NCI-H2227 treated with DMSO at 0.1 percent for 48 hours (cell line): Measurements from ENCODE around the gene OR13J1.

Source experiments
- DNase-seq: peaks from one replicate; lab custom pipeline; 2025; lab: John Stamatoyannopoulos, UW

Gene OR13J1

DNA sequence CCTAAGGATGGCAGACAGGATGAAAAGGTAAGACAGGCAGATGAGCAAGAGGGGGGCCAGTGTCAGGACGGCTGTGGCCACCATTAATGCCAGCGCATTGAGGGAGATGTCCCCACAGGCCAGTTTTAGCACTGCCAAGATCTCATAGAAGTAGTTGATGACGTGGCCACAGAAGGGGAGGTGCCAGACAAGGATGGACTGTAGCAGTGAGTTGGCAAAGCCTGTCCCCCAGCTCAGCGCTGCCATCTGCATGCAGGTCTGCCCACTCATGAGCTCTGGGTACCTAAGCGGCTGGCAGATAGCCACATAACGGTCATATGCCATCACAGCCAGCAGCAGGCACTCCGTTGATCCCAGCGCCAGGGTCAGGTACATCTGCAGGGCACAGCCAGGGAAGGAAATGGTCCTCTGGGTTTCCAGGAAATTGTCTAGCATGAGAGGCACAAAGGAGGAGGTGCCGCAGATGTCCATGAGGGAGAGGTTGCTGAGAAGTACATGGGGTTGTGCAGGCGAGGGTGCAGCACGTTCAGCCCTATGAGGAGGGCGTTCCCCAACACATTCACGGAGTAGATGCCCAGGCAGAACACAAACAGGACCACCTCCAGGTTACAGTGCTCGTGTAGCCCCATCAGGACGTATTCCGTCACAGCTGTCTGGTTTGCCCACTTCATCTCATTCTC is 10.8 kb downstream of the OR13J1 start:
- no peak for DNase-seq

DNA sequence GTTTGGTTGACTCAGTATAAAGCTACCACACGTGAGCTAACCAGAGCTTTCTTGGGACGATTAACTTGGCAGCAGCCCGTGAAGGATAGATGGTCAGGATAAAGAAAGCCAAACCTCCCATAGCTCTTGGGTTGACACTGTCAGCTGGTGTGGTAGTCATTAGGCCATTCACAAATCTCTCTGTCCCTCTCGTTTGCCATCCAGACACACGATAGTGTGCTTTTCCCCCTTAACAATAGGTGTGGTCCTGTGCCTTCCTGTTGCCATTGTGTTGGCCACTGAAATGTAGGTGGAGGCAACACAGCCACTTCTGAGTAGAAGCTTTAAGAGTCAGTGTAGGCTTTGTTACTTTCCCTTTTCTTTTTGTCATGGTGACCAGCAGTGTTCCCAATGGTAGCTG is 11.7 kb downstream of the OR13J1 start:
- no peak for DNase-seq

DNA sequence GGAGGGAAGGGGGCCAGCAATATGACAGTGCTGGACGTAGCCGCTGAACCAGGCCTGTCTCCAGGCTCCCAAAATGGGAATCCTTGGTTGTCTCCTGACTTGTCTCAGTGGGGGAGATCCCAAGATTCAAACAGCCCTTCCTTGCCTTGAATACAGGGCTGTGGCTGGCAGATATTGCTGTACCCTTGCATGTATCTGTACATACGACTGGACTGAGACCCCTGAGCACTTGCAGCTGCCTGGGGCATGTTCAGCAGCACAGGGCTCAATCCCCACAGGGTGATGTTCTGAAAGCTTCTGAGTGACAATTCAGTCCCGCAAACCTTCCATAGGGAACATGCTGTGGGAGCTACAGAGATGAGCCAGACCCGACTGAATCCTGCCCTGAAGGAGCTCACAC is 13.3 kb downstream of the OR13J1 start:
- no peak for DNase-seq

DNA sequence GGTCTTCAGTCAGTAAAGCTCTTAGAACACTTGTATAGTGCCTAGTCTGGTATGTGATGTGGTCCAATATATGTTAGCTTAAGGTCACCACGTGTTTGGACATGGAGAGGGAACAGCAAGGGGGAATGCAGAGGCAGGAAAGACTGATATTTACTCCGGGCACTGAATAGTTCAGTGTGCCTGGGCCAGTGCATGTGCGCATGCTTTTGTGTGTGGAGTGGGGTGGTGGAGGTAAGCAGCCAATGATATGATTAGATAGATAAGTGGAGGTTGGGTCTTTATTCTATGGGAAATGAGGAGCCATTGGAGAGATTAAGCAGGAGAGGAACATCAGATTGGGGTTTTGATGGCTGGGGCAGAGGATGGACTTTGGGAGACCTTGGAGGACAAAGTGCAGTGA is 14.0 kb downstream of the OR13J1 start:
- no peak for DNase-seq

DNA sequence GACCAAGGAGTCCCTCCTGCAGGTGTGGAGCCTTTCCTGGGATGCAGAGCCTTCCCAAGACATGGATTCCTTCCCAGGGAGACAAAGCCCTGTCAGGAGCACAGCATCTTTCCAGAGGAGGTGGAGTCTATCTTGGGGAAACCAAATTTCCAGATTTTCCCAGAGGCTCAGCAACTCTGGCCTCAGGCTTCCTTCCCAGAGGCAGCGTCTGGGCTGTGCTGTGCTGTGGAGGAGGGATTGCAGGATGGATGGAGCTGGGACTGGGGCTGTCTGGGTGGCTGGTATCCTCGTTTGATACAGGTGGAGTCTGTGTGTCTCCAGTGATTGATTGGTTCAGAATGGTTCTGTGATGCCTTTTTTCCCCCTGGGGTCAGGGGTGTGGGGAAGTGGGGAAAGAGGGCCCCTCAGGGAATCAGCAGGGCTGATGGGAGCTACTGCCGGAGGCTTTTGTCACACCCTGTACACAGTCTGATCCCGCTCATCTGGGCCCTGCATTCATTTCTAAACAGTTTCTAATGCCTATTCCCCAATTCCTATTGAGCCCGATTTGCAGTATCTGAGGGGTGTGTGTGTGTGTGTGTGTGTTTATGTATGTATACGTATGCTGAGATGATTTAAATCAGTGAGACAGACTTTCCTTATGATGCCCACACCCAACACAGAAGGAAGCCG is 16.0 kb downstream of the OR13J1 start:
- no peak for DNase-seq

DNA sequence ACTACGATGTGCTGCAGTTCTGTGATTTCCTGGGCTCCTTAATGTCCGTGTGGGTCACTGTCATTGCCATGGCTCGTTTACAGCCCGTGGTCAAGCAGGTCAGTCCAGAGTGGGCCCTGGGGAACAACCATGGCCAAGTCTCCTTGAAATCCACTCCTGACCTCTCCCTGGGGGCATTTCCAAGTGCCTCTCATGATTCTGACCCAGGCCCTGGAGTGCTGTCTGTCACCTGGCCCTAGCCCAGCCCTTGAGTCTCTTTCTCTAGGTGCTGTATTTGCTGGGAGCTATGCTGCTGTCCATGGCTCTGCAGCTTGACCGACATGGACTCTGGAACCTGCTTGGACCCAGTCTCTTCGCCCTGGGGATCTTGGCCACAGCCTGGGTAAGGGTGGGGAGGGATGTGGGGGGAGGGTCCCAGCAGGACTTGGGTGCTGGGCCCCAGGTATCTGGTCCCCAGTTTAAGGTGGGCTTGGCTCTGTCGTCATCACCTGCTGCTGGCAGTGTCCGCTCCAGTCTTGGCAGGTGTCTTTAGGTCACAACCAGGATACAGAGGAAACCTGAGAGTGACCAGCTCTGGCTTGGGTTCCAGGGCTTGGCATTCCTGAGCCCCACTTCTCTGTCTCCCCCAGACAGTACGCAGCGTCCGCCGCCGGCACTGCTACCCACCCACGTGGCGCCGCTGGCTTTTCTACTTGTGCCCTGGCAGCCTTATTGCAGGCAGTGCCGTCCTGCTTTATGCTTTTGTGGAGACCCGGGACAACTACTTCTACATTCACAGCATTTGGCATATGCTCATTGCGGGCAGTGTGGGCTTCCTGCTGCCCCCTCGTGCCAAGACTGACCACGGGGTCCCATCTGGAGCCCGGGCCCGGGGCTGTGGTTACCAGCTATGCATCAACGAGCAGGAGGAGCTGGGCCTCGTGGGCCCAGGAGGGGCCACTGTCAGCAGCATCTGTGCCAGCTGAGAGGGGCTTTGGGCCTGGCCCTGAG is 17.0 kb downstream of the OR13J1 start:
- no peak for DNase-seq

DNA sequence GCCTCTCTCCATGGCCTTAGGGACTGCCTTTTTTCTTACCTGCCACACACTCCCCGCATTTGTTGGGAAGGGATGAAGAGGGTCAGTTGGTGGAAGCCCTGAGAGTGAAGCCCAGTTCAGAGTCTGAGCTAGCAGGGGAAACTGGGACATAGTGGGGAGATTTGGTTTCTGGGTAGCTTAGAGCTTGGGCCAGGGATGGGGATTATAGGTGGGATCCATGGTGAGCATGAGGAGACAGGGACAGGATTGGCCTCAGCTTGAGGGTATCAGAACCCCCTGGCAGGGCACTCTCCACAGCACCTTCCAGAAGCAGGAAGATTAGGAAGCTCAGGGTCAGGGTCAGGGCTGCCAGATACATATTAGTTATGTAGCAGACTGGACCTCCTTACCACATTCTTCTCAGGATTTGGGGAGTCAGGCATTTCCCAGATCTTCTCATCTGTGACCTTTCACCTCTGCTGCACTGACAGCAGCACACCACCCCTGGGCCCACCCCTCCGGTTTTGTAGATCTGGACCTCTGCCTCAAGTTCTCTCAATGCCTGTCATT is 17.9 kb downstream of the OR13J1 start:
- no peak for DNase-seq

DNA sequence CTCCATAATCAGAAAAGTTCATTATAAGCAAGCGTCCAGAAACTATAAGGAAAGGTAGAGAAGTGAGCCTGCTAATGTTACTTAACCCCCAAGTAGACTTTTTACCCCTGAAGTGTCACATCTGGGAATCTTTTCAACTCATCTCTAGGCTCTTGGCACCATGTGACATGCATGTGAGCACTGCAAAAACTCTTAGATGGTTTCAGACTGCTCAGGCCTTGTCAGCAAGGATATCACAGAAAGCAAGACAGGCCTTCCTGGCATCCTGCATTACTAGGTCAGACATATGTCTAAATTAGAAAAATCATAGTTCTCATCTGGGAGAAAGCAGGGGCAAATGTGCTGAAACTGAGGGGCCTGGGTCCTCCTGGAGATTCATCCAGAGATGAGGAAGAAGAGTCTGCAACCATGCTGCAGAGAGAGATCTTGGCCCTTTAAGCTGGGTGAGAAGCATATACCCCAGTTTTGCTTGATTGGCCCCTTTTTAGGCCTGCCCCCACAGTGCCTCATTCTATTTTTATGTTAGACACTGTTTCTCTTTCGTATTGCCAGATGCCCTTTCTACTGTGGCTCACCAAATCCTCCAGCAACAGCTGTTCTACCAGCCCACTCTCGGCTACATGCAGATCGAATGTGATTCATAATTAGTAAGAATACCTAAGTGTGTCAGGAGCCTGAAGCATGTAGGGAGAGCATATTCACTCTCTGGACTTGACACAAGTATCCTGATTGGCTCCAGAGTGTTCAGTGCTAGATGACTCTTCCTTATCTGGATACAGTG is 22.2 kb downstream of the OR13J1 start:
- no peak for DNase-seq

DNA sequence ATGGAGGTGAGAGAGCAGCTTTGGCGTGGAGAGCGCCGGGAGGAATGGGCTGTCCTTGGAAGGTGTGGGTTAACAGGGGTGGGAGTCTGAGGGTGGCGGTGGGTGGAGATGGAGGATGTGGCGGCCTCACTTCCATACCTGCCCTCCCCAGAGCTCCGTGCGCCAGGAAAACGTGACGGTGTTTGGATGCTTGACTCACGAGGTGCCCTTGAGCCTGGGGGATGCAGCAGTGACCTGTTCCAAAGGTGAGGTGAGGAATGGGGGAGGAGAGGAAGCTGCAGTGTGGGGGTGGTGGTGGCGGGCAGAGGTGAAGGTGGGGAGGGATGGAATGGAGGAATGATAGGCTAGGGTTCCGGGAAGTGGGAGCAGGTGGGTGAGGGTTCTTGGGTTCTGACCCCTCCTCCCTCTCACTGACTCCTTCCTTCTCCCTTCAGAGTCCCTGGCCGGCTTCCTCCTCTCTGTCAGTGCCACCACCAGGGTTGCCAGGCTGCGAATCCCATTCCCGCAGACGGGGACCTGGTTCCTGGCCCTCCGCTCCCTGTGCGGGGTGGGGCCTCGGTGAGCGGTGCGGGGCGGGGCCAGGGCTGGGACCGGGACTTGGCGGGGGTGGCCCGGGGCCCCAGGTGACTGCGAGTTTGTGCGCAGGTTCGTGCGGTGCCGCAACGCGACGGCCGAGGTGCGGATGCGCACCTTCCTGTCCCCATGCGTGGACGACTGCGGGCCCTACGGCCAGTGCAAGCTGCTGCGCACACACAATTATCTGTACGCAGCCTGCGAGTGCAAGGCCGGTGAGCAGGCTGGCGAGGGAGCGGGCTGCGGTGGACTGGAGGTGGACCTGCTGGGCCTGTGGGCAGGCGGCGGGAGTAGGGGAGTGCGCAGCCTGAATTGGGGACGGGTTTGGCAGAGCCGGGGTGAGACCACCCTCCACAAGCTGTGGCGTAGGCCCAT is 24.1 kb downstream of the OR13J1 start:
- no peak for DNase-seq

DNA sequence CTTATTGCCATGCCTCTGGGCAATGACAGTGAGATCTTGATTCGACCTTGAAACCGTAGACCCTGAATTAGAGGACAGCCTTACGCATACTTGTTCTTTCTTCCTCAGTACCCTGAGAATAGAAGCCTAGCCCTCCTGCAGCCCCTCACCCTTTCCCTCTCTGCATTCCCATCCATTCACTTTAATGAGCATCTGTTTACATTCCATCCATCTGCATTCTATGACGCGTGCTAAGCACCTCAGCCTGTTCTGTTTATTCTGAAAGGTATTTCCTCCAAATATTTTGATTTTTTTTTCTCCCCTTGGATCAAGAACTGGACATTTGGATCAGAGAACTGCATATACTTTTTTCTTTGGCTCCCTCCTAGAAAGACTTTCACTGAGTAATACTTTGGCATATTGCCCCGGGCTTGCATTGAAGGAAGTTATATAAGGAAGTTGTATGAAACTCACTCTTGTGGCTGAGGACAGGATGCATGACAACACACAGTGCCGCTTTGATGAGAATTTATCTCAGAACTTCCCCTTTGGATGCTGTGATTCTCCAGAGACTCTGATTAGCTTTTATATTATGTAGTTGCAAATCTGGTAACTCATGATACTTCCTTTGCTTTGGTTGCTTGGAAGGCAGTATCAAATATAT is 25.5 kb downstream of the OR13J1 start:
- DNase-seq, result no peak

DNA sequence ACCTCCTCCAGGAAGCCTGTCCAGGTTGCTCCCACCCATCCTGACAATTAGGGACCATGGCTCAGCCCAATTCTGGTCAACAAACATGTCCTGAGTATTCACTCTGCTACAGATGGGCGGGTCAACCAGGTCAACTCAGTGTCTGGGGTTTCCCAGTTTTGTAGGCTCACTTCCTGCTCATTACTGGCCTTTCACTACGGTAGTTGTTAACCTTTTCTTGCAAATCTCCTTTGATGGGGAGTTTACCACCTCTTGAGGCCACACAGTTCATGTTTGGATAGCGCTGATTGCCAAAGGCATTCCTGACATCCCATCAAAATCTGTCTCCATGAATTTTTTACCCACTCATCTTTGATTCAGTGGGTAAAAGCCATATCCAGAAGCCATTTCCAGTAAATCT is 27.4 kb downstream of the OR13J1 start:
- no peak for DNase-seq

DNA sequence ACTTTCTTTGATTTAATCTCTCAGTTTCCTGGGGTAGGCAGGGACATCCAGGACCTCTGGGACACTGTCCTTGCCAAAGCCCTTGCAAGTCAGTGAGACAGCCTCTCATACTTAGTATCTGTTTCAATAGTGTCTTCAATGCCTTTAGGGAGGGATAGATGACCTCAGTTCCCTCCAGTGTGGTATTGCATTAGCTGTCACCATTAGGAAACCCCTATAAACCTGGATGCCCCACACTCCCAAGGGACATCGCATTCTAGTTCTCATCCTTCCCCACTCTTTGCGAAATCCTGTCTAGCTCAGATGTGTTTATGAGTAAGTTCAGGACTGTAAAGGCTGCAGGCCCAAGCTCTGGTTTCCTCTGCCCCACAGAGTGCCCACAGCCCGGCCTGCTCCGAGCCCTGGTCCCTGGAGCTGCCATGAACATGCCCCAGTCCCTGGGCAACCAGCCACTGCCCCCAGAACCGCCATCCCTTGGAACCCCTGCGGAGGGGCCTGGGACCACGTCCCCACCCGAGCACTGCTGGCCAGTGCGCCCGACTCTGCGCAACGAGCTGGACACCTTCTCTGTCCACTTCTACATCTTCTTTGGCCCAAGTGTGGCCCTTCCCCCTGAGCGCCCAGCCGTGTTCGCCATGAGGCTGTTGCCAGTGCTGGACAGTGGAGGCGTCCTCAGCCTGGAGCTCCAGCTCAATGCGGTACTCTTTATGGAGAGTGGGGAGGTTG is 28.0 kb downstream of the OR13J1 start:
- DNase-seq, result no peak

DNA sequence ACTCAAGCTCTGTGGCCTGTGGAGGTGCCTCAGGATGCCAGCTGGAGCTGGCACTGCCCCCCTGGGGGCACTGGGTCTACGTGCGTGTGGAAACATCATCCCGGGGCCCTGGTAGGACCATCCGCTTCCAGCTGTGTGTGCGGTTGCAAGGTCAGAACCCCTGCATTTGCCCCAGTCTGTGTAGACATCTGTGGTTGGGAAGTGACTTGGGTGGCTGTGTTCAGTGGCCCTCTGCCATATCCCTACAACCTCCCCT is 28.6 kb downstream of the OR13J1 start:
- no peak for DNase-seq

DNA sequence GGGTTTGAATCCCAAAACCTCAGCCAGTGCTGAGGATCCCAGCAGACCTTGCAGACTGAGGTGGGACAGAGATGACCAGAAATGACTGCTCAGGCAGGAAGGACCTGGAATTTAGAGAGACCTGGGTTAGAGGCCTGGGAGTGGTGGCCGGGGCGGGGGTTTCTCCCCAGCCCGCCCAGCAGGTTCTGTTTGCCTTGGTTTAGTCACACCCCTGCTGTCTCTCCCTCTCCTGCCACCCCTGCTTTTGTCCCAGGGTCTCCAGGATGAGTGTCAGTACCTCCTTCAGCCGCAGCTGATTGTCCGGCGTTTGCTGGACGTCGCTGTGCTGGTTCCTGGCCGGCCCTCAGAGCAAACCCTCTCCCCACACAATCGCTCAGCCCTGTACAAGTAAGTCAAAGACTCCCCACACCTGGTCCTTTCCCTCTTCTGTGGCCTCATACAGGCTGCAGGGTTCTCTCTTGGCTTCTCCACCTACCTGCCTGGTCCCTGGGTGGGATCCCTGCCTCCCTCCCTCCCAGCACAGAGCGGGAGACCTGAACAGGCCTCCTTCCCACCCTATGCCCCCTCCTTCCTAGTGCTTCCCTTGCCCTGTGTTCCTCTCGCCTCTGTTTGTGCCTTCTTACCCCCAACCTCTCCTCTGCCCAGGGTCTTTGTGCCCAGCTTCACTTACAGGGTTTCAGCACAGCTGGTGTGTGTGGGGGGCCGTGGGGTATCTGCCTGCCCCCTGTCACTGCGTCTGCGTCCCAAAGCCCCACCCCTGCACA is 29.1 kb downstream of the OR13J1 start:
- DNase-seq, result no peak

DNA sequence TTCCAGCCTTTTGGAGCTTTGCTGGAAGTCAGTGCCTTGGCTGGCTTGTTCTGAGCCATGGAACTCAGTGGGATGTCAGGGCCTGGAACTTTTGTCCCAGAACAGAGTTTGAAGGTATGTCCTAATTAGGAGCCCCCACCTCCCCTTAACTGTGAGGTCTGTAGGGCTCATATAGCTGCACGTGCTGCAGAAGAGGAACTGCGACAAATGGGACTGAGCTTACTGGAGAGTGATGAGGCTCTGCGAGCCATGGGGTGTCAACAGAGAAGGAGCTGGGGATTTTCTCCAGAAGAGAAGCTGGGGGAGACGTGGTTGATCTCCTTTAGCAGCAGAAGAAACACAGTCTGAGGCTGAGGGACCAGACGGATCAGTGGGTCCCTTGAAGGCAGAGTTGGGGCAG is 30.3 kb downstream of the OR13J1 start:
- no peak for DNase-seq

DNA sequence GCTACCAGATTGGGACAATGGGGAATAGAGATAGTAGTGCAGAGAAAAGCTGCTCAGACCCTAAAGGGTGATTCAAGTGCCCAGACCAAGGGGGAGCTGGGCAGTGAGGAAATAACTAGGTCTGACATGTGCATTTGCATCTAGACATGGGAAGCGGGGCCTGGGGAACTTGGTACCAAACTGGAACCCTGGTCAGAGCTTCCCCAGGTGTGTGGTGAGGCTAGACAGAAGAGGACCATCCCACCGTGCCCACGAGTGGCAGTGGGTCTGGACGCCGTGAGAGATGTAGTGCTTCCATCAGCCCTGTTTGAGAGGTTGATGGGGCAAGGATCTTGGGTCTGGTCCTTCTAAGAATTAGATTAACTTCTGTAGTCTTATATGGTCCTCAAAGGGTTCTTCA is 33.6 kb downstream of the OR13J1 start:
- no peak for DNase-seq

DNA sequence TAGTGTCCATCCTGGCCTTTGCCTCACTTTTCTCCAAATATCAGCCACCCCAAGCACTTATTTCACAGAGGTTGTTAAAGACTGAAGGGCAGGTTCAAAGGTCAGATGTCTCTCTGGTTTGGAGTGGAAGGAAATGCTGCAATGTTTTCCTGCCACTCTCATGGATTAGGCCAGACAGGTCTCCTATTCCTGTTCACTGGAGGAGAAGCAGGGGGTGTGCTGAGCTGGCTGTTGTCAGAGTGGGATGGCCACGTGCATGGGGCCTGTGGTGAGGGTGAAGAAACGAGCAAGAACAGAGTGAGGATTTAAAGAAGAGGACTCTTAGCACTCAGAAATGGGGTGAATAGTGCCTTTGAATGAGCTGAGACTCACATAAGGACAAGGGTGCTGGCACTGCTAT is 34.4 kb downstream of the OR13J1 start:
- DNase-seq, result no peak

DNA sequence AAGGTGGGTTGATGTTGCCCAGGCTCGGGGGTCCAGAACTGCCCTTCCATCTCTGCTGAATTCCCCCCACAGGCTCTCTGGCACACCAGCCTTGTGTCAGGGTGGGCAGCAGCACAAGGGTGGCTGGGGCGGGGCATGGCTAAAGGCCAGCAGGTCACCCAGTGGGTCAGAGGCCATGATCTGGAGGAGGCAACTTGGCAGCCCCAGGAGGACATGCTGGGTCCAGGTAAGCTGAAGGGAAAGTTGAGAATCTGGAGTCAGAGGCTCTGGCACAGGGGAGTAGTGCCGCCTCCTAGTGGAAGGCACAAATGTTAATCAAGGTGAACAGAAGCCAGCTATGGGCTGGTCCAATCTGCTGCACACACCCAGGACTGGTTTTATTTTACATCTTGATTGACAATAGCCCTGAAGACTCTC is 35.0 kb downstream of the OR13J1 start:
- no peak for DNase-seq
